Loucy (cell line): ENCODE results near the gene TBC1D8.

Source experiments
- H2AFZ ChIP-seq: fragments of 200-600 bp; sonication (generic); 2 replicates; pipeline ENCODE4 v1.6.0; 2016; ENCODE audit warnings: antibody characterized with exemption, mild to moderate bottlenecking, low read length, moderate library complexity
- H3F3A ChIP-seq: fragments of 200-600 bp; 2 replicates; pipeline ENCODE4 v1.6.0; 2016; ENCODE audit warnings: antibody characterized with exemption, low read depth, mild to moderate bottlenecking
- H3K27me3 ChIP-seq: fragments of 200-600 bp; sonication (generic); 2 replicates; pipeline ENCODE4 v1.6.1; 2014; ENCODE audit warnings: low read length, mild to moderate bottlenecking; ENCODE audit not compliant: insufficient read depth, poor library complexity, severe bottlenecking
- H3K36me3 ChIP-seq: fragments of 200-600 bp; sonication (generic); 2 replicates; pipeline ENCODE4 v1.6.1; 2016; ENCODE audit warnings: low read length; ENCODE audit not compliant: insufficient read depth
- H3K4me1 ChIP-seq: fragments of 200-600 bp; sonication (generic); 2 replicates; pipeline ENCODE4 v1.5.1; 2014; ENCODE audit warnings: low read length, mild to moderate bottlenecking; ENCODE audit not compliant: insufficient read depth, poor library complexity, severe bottlenecking
- H3K4me2 ChIP-seq: fragments of 200-600 bp; sonication (generic); 2 replicates; pipeline ENCODE4 v1.6.0; 2014; ENCODE audit warnings: antibody characterized with exemption, low read length, low read depth, mild to moderate bottlenecking; ENCODE audit not compliant: poor library complexity, severe bottlenecking
- H3K4me3 ChIP-seq: fragments of 200-600 bp; sonication (generic); 2 replicates; pipeline ENCODE4 v1.5.1; 2014; ENCODE audit warnings: low read length, mild to moderate bottlenecking, mixed read lengths; ENCODE audit not compliant: poor library complexity, severe bottlenecking
- H3K79me2 ChIP-seq: fragments of 200-600 bp; sonication (generic); 2 replicates; pipeline ENCODE4 v1.6.1; 2014; ENCODE audit warnings: low read length; ENCODE audit not compliant: insufficient read depth
- H3K9ac ChIP-seq: fragments of 200-600 bp; sonication (generic); 2 replicates; pipeline ENCODE4 v1.6.0; 2014; ENCODE audit warnings: mild to moderate bottlenecking, low read depth, low read length, moderate library complexity; ENCODE audit not compliant: poor library complexity, severe bottlenecking
- H3K9me2 ChIP-seq: fragments of 200-600 bp; sonication (generic); replicated peaks from 2 replicates; pipeline ENCODE4 v1.6.1; 2016; ENCODE audit warnings: low read depth, low read length, mixed read lengths
- H3K9me3 ChIP-seq: fragments of 200-600 bp; sonication (generic); 2 replicates; pipeline ENCODE4 v1.6.1; 2014; ENCODE audit warnings: mild to moderate bottlenecking, antibody characterized with exemption, low read length, low read depth; ENCODE audit not compliant: insufficient read depth
- H4K20me1 ChIP-seq: fragments of 200-600 bp; sonication (generic); 2 replicates; pipeline ENCODE4 v1.6.0; 2014; ENCODE audit warnings: antibody characterized with exemption, low read length, mild to moderate bottlenecking; ENCODE audit not compliant: insufficient read depth, poor library complexity, severe bottlenecking
- CTCF ChIP-seq: fragments of 200-600 bp; sonication (generic); conservative IDR thresholded peaks from 2 replicates; pipeline ENCODE4 v1.5.1; 2014; ENCODE audit warnings: mild to moderate bottlenecking, antibody characterized with exemption, low read length
- EZH2phosphoT487 ChIP-seq: fragments of 200-600 bp; IDR thresholded peaks from 2 replicates; pipeline ENCODE4 v1.6.1; 2018; ENCODE audit warnings: antibody characterized with exemption, mild to moderate bottlenecking, moderate library complexity, borderline replicate concordance

Gene TBC1D8

DNA sequence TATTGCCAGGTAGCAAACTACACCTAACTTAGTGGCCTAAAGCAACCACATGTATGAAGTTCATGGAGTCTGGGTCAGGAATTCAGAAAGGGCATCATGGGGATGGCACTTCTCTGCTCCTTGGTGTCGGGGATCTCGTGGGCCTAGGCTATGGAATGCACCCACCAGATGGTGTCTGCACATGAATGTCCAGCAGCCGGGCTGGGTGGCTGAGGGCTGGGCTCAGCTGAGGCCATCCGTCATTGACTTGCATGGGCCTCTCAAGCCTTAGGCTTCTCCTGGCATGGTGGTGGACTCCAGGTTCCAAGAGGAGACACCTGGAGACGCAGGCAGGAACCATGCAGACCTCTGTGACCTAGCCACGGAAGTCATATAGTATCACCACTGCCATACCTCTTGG lies 175.1 kb downstream of the TBC1D8 start:
- Histone ChIP-seq H3K27me3 (no peaks in the 10 kb centered on the region), H3K4me2 (no peak overlapping the region), H3K9me3 (no peaks in the 10 kb centered on the region), H2AFZ (no peak overlapping the region), H3K9ac (no peak overlapping the region), H3K79me2 (no peaks in the 10 kb centered on the region), H3K4me1 (no peaks in the 10 kb centered on the region), H3K9me2 (no peaks in the 10 kb centered on the region), H3F3A (no peaks in the 10 kb centered on the region), H4K20me1 (no peaks in the 10 kb centered on the region), H3K36me3 (no peaks in the 10 kb centered on the region), H3K4me3 (no peak overlapping the region)
- no peak for TF ChIP-seq EZH2phosphoT487
- TF ChIP-seq CTCF: no peak

- no peaks in the 10 kb centered on the region for H3K9me3 ChIP-seq
- no peaks in the 10 kb centered on the region for H3K9me2 ChIP-seq
- H3K27me3 ChIP-seq: no peaks in the 10 kb centered on the region
- H3F3A ChIP-seq: no peaks in the 10 kb centered on the region
- H3K36me3 ChIP-seq: no peaks in the 10 kb centered on the region
- H4K20me1 ChIP-seq: no peaks in the 10 kb centered on the region
- no peak overlapping the region for H3K9ac ChIP-seq
- no peaks in the 10 kb centered on the region for H3K79me2 ChIP-seq
- H2AFZ ChIP-seq: no peak overlapping the region
- no peak for TF ChIP-seq EZH2phosphoT487
- TF ChIP-seq CTCF: no peak
- no peak overlapping the region for H3K4me3 ChIP-seq
- no peak overlapping the region for H3K4me2 ChIP-seq
- H3K4me1 ChIP-seq: no peaks in the 10 kb centered on the region
Observed at GRCh38 chr2:100975521-100975785, 175.7 kb downstream of the TBC1D8 start.

DNA sequence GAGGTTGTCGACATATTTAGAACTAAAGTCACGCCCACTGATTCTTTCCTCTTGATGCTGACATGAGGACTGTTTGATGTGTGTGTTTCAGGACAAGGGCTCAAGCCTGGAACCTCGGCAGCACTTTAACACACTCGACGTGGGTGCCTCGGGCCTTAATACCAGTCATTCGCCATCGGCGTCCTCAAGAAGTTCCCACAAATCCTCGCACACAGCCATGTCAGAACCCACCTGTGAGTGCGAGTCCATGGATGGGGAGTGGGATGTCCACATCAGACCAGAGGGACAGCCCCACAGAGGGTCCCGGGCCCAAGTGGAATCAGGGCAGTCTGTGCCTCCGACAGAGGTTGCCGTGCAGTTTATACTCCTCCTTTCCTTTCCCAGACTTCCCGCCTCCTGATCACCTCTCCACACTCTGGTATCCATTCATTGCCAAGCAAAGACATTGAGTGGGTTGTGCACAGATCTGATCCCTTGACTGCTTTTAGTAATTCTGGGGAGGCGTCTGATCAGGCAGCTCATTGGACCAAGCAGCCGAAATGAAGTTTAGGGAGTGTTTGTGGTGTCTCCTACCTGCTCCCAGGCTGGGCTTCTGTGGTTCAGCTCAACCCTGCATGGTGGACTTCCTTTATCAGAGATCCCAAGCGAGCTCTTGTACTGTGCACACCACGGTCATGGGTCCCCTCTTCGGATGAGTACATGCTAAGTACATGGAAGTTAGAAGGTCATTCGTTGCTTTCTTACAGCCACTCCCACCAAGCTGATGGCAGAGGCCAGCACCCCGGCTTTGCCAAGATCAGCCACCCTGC lies 176.3 kb downstream of the TBC1D8 start:
- Histone ChIP-seq H3K36me3 (no peaks in the 10 kb centered on the region), H3F3A (no peaks in the 10 kb centered on the region), H3K27me3 (no peaks in the 10 kb centered on the region), H3K9me3 (no peaks in the 10 kb centered on the region), H3K79me2 (no peaks in the 10 kb centered on the region), H3K4me1 (no peaks in the 10 kb centered on the region), H3K4me3 (no peak overlapping the region), H3K4me2 (no peak overlapping the region), H3K9ac (no peak overlapping the region), H2AFZ (no peak overlapping the region), H4K20me1 (no peaks in the 10 kb centered on the region), H3K9me2 (no peaks in the 10 kb centered on the region)
- no peak for TF ChIP-seq CTCF
